WTC11 (cell line): ENCODE measurements around the gene MAGEB5.

ENCODE experiments used
- CTCF ChIP-seq: fragments of 200-600 bp; IDR thresholded peaks from 2 replicates; pipeline ENCODE4 v1.8.0; 2022; ENCODE audit warnings: antibody characterized with exemption
- TEAD4 ChIP-seq: sonication (generic); formaldehyde crosslinking; IDR thresholded peaks from 2 replicates; pipeline ENCODE4 v1.8.0; 2022; ENCODE audit warnings: mild to moderate bottlenecking, missing genetic modification reagents

- TF ChIP-seq TEAD4 (CRISPR knock-in tag) (no peak), CTCF (no peak)
Measured at GRCh38 chrX:26254436-26254835, 38.5 kb downstream of the MAGEB5 start.
